NT2/D1 (cell line): Measurements from ENCODE around the gene RMND1.

Experiments
- YY1 ChIP-seq: IDR thresholded peaks from 2 replicates; pipeline ENCODE4 v1.6.1; 2011; ENCODE audit not compliant: insufficient read length, insufficient read depth
- ZNF274 ChIP-seq: IDR thresholded peaks from 2 replicates; pipeline ENCODE4 v1.6.1; 2011; ENCODE audit warnings: mild to moderate bottlenecking, low read depth, low read length

DNA sequence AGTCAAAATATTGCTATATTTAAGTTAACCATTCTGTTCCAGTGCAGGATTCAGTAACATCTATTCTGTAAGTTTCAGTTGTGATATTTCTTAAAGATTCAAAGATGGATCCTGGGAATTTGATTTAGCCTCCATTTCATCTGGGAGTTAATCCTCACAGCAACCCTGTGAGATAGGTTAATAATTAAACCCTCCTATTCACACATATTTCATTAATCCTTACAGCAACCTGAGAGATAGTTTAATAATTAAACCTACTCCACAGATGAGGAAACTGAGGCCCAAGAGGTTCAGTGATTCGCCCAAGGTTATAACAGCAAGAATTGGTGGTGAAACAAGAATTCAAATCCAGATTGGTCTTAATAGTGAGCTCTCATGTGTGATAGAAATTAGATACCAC lies 49.7 kb downstream of the RMND1 start:
- TF ChIP-seq ZNF274 (no peak), YY1 (no peak)
